A549 (cell line): ENCODE results near the gene LCN9. TPM values are rescaled to one million over a fixed set of nuclear protein-coding genes. Genes with fewer than 3 reads are reported as not detected.
A peak's percentile ranks its signal among the peaks of the same experiment; 100 is the strongest.

Source experiments
- ATAC-seq, 2 experiments: fragments of 200-7000 bp in 1 of 2; fragments of >200 bp in 1 of 2; cut with Nextera tagmentation in 1 of 2; cut with Tn5 transposase in 1 of 2; 3 replicates each; pipeline versions ENCODE4 v1.8.0 to v1.9.1; 2018 to 2020; ENCODE audit warnings: mild to moderate bottlenecking in 1 of 2, moderate library complexity in 1 of 2
- CTCF ChIA-PET: fragments of 300-600 bp; sonication (Branson Sonifier 250); formaldehyde crosslinking; extraction: SDS; loops from one replicate; lab custom pipeline; 2021; ENCODE audit warnings: antibody characterized with exemption, inconsistent platforms; lab: Yijun Ruan, JAX
- POLR2A ChIA-PET: fragments of 350-600 bp; formaldehyde crosslinking; extraction: SDS; loops from one replicate; lab custom pipeline; 2021; ENCODE audit warnings: antibody characterized with exemption, inconsistent platforms; lab: Yijun Ruan, JAX
- DNase-seq, 2 experiments: peaks; one replicate each; pipeline versions ENCODE4 v3.0.0 to v3.0.0-alpha.2; 2011 to 2016; ENCODE audit warnings: low read depth in 1 of 2, low spot score in 1 of 2
- FAIRE-seq: peaks from 2 replicates; lab custom pipeline; 2011; peaks lifted over from hg19 to GRCh38; lab: Jason Lieb, UNC
- H3K27ac ChIP-seq, 2 experiments: fragments of >200 bp; sonication (Bioruptor Twin); formaldehyde crosslinking; 3 replicates each; pipeline ENCODE4 v1.5.1; 2016 to 2017
- H3K4me1 ChIP-seq: fragments of >200 bp; sonication (Bioruptor Twin); formaldehyde crosslinking; 3 replicates; pipeline ENCODE4 v1.6.1; 2016
- H3K4me2 ChIP-seq: fragments of >200 bp; sonication (Bioruptor Twin); formaldehyde crosslinking; 3 replicates; pipeline ENCODE4 v1.6.1; 2016
- H3K4me3 ChIP-seq: fragments of >200 bp; sonication (Bioruptor Twin); formaldehyde crosslinking; 3 replicates; pipeline ENCODE4 v1.5.1; 2016
- H3K9me3 ChIP-seq: fragments of >200 bp; sonication (Bioruptor Twin); formaldehyde crosslinking; 3 replicates; pipeline ENCODE4 v1.6.1; 2016
- CBX2 ChIP-seq: fragments of 200-600 bp; sonication (generic); IDR thresholded peaks from 2 replicates; pipeline ENCODE4 v1.6.1; 2016; ENCODE audit warnings: low read depth, mild to moderate bottlenecking, borderline replicate concordance
- CEBPB ChIP-seq, 2 experiments: fragments of >200 bp in 1 of 2; sonication (Bioruptor Twin) in 1 of 2; formaldehyde crosslinking in 1 of 2; IDR thresholded peaks; 2 replicates each; pipeline ENCODE4 v1.6.1; 2012 to 2016
- CHD4 ChIP-seq: fragments of 200-600 bp; sonication (generic); IDR thresholded peaks from 2 replicates; pipeline ENCODE4 v1.6.1; 2016; ENCODE audit warnings: antibody characterized with exemption, mild to moderate bottlenecking, borderline replicate concordance
- EHF ChIP-seq: fragments of 250-450 bp; sonication (Bioruptor Pico); IDR thresholded peaks from 2 replicates; pipeline ENCODE4 v1.5.0; 2020; ENCODE audit warnings: mild to moderate bottlenecking
- EP300 ChIP-seq, 2 experiments: fragments of >200 bp; sonication (Bioruptor Twin); formaldehyde crosslinking; IDR thresholded peaks; 2 replicates in 1 of 2; 3 replicates in 1 of 2; pipeline ENCODE4 v1.6.1; 2016 to 2017
- FOSB ChIP-seq: fragments of 250-450 bp; sonication (Bioruptor Pico); IDR thresholded peaks from 2 replicates; pipeline ENCODE4 v1.5.0; 2020; ENCODE audit warnings: mild to moderate bottlenecking, moderate library complexity
- GATA3 ChIP-seq: IDR thresholded peaks from 2 replicates; pipeline ENCODE4 v1.6.1; 2012; ENCODE audit warnings: borderline replicate concordance
- HOXA7 ChIP-seq: fragments of 250-450 bp; sonication (Bioruptor Pico); IDR thresholded peaks from 2 replicates; pipeline ENCODE4 v1.5.0; 2020; ENCODE audit warnings: mild to moderate bottlenecking, moderate library complexity
- HOXB13 ChIP-seq: fragments of 250-450 bp; sonication (Bioruptor Pico); IDR thresholded peaks from 2 replicates; pipeline ENCODE4 v1.5.0; 2020; ENCODE audit warnings: low read depth, mild to moderate bottlenecking, moderate library complexity
- HOXB5 ChIP-seq: fragments of 250-450 bp; sonication (Bioruptor Pico); IDR thresholded peaks from 2 replicates; pipeline ENCODE4 v1.5.0; 2020; ENCODE audit warnings: mild to moderate bottlenecking, moderate library complexity
- KDM1A ChIP-seq: fragments of 200-600 bp; sonication (generic); IDR thresholded peaks from 2 replicates; pipeline ENCODE4 v1.6.1; 2016; ENCODE audit warnings: low read depth, mild to moderate bottlenecking
- KDM5A ChIP-seq: fragments of 200-600 bp; sonication (generic); IDR thresholded peaks from 2 replicates; pipeline ENCODE4 v1.6.1; 2016; ENCODE audit warnings: antibody characterized with exemption, mild to moderate bottlenecking
- MAX ChIP-seq: IDR thresholded peaks from 2 replicates; pipeline ENCODE4 v1.6.1; 2012
- MAZ ChIP-seq: fragments of 150-350 bp; IDR thresholded peaks from 2 replicates; pipeline ENCODE4 v1.6.1; 2014; ENCODE audit warnings: antibody characterized with exemption, low read depth, low read length, borderline replicate concordance
- MYC ChIP-seq: IDR thresholded peaks from 2 replicates; pipeline ENCODE4 v1.6.1; 2012; ENCODE audit warnings: mild to moderate bottlenecking, inconsistent platforms, low read length, improper control_type of control experiment, borderline replicate concordance
- NFE2L2 ChIP-seq: fragments of 150-350 bp; conservative IDR thresholded peaks from 2 replicates; pipeline ENCODE4 v1.6.1; 2014; ENCODE audit warnings: low read length
- RCOR1 ChIP-seq: fragments of 150-350 bp; IDR thresholded peaks from 2 replicates; pipeline ENCODE4 v1.6.1; 2014; ENCODE audit warnings: antibody characterized with exemption, low read length, low read depth
- RNF2 ChIP-seq: fragments of 200-600 bp; sonication (generic); IDR thresholded peaks from 2 replicates; pipeline ENCODE4 v1.6.1; 2016; ENCODE audit warnings: low read depth, mild to moderate bottlenecking, antibody characterized with exemption, moderate library complexity, borderline replicate concordance
- SMC3 ChIP-seq: fragments of >200 bp; sonication (Bioruptor Twin); formaldehyde crosslinking; IDR thresholded peaks from 3 replicates; pipeline ENCODE4 v1.6.1; 2018; ENCODE audit warnings: inconsistent platforms
- SREBF2 ChIP-seq: fragments of 450-650 bp; IDR thresholded peaks from 2 replicates; pipeline ENCODE4 v1.6.1; 2014; ENCODE audit warnings: mild to moderate bottlenecking, moderate library complexity
- TP53 ChIP-seq: fragments of 250-450 bp; sonication (Bioruptor Pico); IDR thresholded peaks from 2 replicates; pipeline ENCODE4 v1.5.0; 2021; ENCODE audit warnings: mild to moderate bottlenecking, moderate library complexity
- USF2 ChIP-seq: fragments of 450-650 bp; IDR thresholded peaks from 2 replicates; pipeline ENCODE4 v1.6.1; 2014; ENCODE audit warnings: antibody characterized with exemption
- ZSCAN20 ChIP-seq: fragments of 250-450 bp; sonication (Bioruptor Pico); IDR thresholded peaks from 2 replicates; pipeline ENCODE4 v1.8.0; 2022; ENCODE audit warnings: mild to moderate bottlenecking, moderate library complexity
- WGBS: methylation state at CpG from one replicate; pipeline ENCODE4 v1.1.6; 2017; ENCODE audit errors: missing lambda C conversion rate; 5-methylcytosine and 5-hydroxymethylcytosine counted together
- polyA plus RNA-seq, 4 experiments: library from polyadenylated mRNA; depleted of rRNA in 3 of 4; stranded (reverse); fragments of >200 nt; fragmentation: RNase III in 1 of 4; extraction: RNeasy Plus Mini Kit Qiagen cat#74134 plus additional on column Dnase treatment in 1 of 4; gene quantifications; 2 replicates in 3 of 4; 3 replicates in 1 of 4; pipeline ENCODE4 v1.2.3, GENCODE V29; 2011 to 2017
- TF ChIP-seq, protein P1 (sequence below): fragments of >200 bp; sonication (Bioruptor Twin); formaldehyde crosslinking; IDR thresholded peaks from 3 replicates; pipeline ENCODE4 v1.6.1; 2016
- TF ChIP-seq, protein P2 (sequence below): IDR thresholded peaks from 2 replicates; pipeline ENCODE4 v1.6.1; 2012; ENCODE audit warnings: low read depth, borderline replicate concordance

The LCN9 gene
- polyA plus RNA-seq, 2 of the 4 experiments (the other 2 are of a cell fraction), result not detected

DNA sequence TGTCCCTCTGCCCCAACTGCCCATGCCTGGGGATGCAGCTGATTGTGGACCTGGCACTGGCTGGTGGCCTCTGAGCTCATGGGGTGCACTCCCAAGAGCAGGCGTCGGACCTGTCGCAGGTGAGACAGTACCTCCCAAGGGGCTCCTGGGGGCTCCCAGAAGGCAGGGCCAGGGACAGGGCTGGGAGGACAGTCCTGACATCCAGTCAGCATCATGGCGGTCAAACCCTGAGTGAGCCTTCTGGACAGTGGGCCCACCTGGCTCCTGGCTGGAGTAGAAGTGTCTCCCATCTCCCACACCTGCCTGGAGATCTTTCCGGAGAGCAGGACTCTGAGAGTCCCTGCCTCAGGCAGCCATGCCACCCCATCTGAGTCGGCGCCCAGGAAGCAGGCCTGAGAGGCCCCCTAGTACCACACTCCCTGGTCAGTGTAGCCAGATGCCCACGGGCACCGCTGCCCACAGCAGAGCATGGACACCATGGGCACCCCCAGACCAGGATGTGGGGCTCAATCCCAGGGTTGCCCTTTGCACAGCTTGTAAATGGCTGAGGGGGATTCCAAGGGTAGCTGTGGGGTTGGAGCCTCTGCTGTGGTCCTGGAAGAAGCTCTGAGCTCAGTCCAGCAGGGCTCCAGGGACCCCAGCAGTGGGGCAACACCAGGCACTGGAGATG lies 6.6 kb downstream of the LCN9 start:
- H3K4me2 ChIP-seq, result no peak overlapping the region
- H3K27ac ChIP-seq, result no peak overlapping the region
- POLR2A ChIA-PET, result no interaction called here
- no peak overlapping the region for H3K4me3 ChIP-seq
- no peak for DNase-seq
- CTCF ChIA-PET, result interaction anchor here (1.4 kb wide), 1 partner anchor 11 kb away, joined by 3 read pairs; no protein-coding TSS in a partner anchor
- no peak for ATAC-seq
- FAIRE-seq, result no peak
- 59% methylated on average over 7 of the region's 9 CpGs for WGBS
- H3K4me1 ChIP-seq, result no peaks in the 10 kb centered on the region
- no peaks in the 10 kb centered on the region for H3K9me3 ChIP-seq
- TF ChIP-seq TP53 (CRISPR knock-in tag) (no peak), NFE2L2 (no peak), EP300 (IDR thresholded peaks at IDR 0.05) (no peak), FOSB (no peak), CBX2 (no peak), EHF (no peak), HOXB13 (no peak), SMC3 (no peak), KDM1A (no peak), ZSCAN20 (CRISPR knock-in tag) (no peak), HOXB5 (CRISPR knock-in tag) (no peak), CEBPB (IDR thresholded peaks at IDR 0.05) (no peak), MYC (no peak), SREBF2 (no peak)
- TF ChIP-seq, protein P1, sequence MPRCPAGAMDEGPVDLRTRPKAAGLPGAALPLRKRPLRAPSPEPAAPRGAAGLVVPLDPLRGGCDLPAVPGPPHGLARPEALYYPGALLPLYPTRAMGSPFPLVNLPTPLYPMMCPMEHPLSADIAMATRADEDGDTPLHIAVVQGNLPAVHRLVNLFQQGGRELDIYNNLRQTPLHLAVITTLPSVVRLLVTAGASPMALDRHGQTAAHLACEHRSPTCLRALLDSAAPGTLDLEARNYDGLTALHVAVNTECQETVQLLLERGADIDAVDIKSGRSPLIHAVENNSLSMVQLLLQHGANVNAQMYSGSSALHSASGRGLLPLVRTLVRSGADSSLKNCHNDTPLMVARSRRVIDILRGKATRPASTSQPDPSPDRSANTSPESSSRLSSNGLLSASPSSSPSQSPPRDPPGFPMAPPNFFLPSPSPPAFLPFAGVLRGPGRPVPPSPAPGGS, result no peak

- Histone ChIP-seq H3K4me2 (no peak overlapping the region), H3K9me3 (no peaks in the 10 kb centered on the region), H3K4me1 (no peaks in the 10 kb centered on the region), H3K27ac (no peak overlapping the region), H3K4me3 (no peak overlapping the region)
- CTCF ChIA-PET, result interaction anchor here (0.8 to 1.4 kb wide), 2 partner anchors 9 to 36 kb away, joined by 3 read pairs; no protein-coding TSS in a partner anchor
- POLR2A ChIA-PET, result no interaction called here
- FAIRE-seq, result no peak
- WGBS, result 32% methylated on average over 20 of the region's 41 CpGs
- TF ChIP-seq KDM5A (no peak), GATA3 (no peak), RCOR1 (no peak), EHF (no peak), MAX (no peak), CHD4 (no peak), HOXA7 (CRISPR knock-in tag) (no peak), NFE2L2 (no peak), SREBF2 (no peak), RNF2 (no peak), MAZ (no peak), USF2 (no peak)
- TF ChIP-seq, protein P2, sequence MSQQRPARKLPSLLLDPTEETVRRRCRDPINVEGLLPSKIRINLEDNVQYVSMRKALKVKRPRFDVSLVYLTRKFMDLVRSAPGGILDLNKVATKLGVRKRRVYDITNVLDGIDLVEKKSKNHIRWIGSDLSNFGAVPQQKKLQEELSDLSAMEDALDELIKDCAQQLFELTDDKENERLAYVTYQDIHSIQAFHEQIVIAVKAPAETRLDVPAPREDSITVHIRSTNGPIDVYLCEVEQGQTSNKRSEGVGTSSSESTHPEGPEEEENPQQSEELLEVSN, result no peak
- peak in 1 of 2 experiments; percentile 37; a peak in 3 of 6 replicates for ATAC-seq
- no peak for DNase-seq
These were observed 7.8 kb downstream of the LCN9 start for GRCh38 chr9:135670721-135671590.
